CD4-positive, alpha-beta T cell (primary cell): ENCODE measurements around the gene STAMBP. TPM values are rescaled to one million over a fixed set of nuclear protein-coding genes. Genes with fewer than 3 reads are reported as not detected.

Source experiments
- ATAC-seq: fragments of 200-7000 bp; cut with Tn5 transposase; one replicate; pipeline ENCODE4 v1.10.0; 2022; ENCODE audit warnings: mild to moderate bottlenecking; ENCODE audit not compliant: poor library complexity
- CTCF ChIA-PET: fragments of 350-600 bp; sonication (Branson Sonifier 250); formaldehyde crosslinking; loops from one replicate; lab custom pipeline; 2021; ENCODE audit warnings: antibody characterized with exemption, inconsistent platforms; lab: Charles Lee
- POLR2A ChIA-PET: fragments of 350-600 bp; sonication (Branson Sonifier 250); formaldehyde crosslinking; loops from one replicate; lab custom pipeline; 2021; ENCODE audit warnings: antibody characterized with exemption, inconsistent platforms; lab: Charles Lee
- DNase-seq, 14 experiments: peaks; one replicate each; pipeline ENCODE4 v3.0.0-alpha.2; 2013 to 2020; ENCODE audit warnings: mixed read lengths in 2 of 14
- H3K27ac ChIP-seq, 2 donors: one replicate each; pipeline versions ENCODE4 v1.5.1 to v1.7.0; 2013; ENCODE audit warnings: low read length in 2 of 2, low read depth in 1 of 2, mild to moderate bottlenecking in 1 of 2
- H3K27me3 ChIP-seq, 2 experiments: 1 replicate in 1 of 2; 2 replicates in 1 of 2; pipeline versions ENCODE4 v1.6.1 to v1.7.0; 2013; ENCODE audit warnings: low read length in 2 of 2, control low read depth in 1 of 2, mild to moderate bottlenecking in 1 of 2, moderate library complexity in 1 of 2; ENCODE audit not compliant: insufficient read depth in 2 of 2, control insufficient read depth in 1 of 2
- H3K36me3 ChIP-seq: one replicate; pipeline ENCODE4 v1.6.1; 2013; ENCODE audit warnings: low read length, control low read depth; ENCODE audit not compliant: insufficient read depth
- H3K4me1 ChIP-seq: one replicate; pipeline ENCODE4 v1.6.1; 2013; ENCODE audit warnings: low read length, control low read depth; ENCODE audit not compliant: insufficient read depth
- H3K4me3 ChIP-seq: one replicate; pipeline ENCODE4 v1.5.1; 2013; ENCODE audit warnings: mild to moderate bottlenecking, low read length, moderate library complexity
- H3K9me3 ChIP-seq, 2 experiments: 1 replicate in 1 of 2; 2 replicates in 1 of 2; pipeline versions ENCODE4 v1.6.1 to v1.7.0; 2013; ENCODE audit warnings: low read length in 2 of 2, mild to moderate bottlenecking in 2 of 2, control low read depth in 1 of 2, moderate library complexity in 1 of 2; ENCODE audit not compliant: control insufficient read depth in 1 of 2, insufficient read depth in 1 of 2
- H3K27ac Mint-ChIP-seq: one replicate; pipeline ENCODE4 v1.8.0; 2020; ENCODE audit warnings: mixed read lengths
- H3K27me3 Mint-ChIP-seq: one replicate; pipeline ENCODE4 v1.8.0; 2021; ENCODE audit warnings: mixed read lengths
- H3K36me3 Mint-ChIP-seq: one replicate; pipeline ENCODE4 v1.8.0; 2021; ENCODE audit warnings: low read depth, mixed read lengths
- H3K4me1 Mint-ChIP-seq: one replicate; pipeline ENCODE4 v1.8.0; 2021; ENCODE audit warnings: low read depth, mixed read lengths
- H3K4me3 Mint-ChIP-seq: one replicate; pipeline ENCODE4 v1.8.0; 2020; ENCODE audit warnings: mild to moderate bottlenecking, mixed read lengths
- H3K9me3 Mint-ChIP-seq: one replicate; pipeline ENCODE4 v1.8.0; 2020; ENCODE audit warnings: mixed read lengths
- intact Hi-C, 2 experiments: fragments of 100-400 bp; cut with DNase I in 1 of 2; cut with micrococcal nuclease in 1 of 2; formaldehyde crosslinking; loops; one replicate each; pipeline versions ENCODE4 v1.15.1 to v1.9.0; 2023 to 2025; cut with DNase I, micrococcal nuclease
- total RNA-seq, 174 experiments: library from RNA in 2 of 174; stranded (reverse) in 2 of 174; gene quantifications; one replicate each; pipeline ENCODE4 v1.2.3 and lab custom pipeline; 2021 to 2026
- TF ChIP-seq, protein P1 (sequence below): fragments of 200-600 bp; IDR thresholded peaks from one replicate; pipeline ENCODE4 v1.8.0; 2022; ENCODE audit warnings: antibody characterized with exemption, mild to moderate bottlenecking

STAMBP gene
- total RNA-seq, 2 experiments from 2014 or later = 11.3 to 13.8 TPM

DNA sequence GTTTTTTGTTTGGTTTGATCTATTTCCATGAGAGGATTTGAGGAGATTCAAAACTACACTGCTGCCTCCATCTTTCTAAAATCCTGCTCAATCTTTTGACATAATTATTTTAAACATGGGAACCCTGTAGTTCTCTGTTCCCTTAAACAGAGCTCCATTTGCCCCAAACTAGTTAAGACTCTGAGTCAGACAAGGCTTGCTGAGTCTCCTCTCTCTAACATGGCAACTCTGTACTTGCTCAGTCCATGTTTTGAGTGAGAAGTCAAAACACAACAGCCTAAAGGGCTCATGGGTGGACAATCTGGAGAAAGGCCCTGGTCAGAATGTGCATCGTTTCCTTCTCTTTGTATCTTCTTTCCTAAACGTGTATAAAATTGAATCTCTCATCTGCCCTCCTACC, 7.1 kb upstream of the STAMBP start:
- H3K36me3 ChIP-seq = no peaks in the 10 kb centered on the region
- CTCF ChIA-PET = interaction anchor here (1.0 to 2.1 kb wide), 2 partner anchors 299 to 513 kb away, joined by 3 to 6 read pairs; no protein-coding TSS in a partner anchor
- intact Hi-C loops = loop anchor here (2.0 to 10.0 kb wide), 10 partner anchors 45 to 833 kb away; partner anchors contain the start of genes BOLA3 (in 2 of the 2), TET3 (in 2 of the 2), DGUOK (in 1 of the 2) and SEMA4F (in 1 of the 2)
- no peak overlapping the region for H3K4me3 ChIP-seq
- H3K9me3 Mint-ChIP-seq = no peaks in the 10 kb centered on the region
- DNase-seq (no peak), ATAC-seq (no peak)
- peaks cover 0 to under 1% of the 10 kb centered on the region in 2 experiments for H3K27me3 ChIP-seq
- no peak overlapping the region for H3K27ac Mint-ChIP-seq
- no peak overlapping the region for H3K4me3 Mint-ChIP-seq
- POLR2A ChIA-PET = interaction anchor here (0.6 kb wide), 1 partner anchor 384 kb away, joined by 3 read pairs; no protein-coding TSS in a partner anchor
- H3K9me3 ChIP-seq = no peaks in the 10 kb centered on the region
- TF ChIP-seq, protein P1, sequence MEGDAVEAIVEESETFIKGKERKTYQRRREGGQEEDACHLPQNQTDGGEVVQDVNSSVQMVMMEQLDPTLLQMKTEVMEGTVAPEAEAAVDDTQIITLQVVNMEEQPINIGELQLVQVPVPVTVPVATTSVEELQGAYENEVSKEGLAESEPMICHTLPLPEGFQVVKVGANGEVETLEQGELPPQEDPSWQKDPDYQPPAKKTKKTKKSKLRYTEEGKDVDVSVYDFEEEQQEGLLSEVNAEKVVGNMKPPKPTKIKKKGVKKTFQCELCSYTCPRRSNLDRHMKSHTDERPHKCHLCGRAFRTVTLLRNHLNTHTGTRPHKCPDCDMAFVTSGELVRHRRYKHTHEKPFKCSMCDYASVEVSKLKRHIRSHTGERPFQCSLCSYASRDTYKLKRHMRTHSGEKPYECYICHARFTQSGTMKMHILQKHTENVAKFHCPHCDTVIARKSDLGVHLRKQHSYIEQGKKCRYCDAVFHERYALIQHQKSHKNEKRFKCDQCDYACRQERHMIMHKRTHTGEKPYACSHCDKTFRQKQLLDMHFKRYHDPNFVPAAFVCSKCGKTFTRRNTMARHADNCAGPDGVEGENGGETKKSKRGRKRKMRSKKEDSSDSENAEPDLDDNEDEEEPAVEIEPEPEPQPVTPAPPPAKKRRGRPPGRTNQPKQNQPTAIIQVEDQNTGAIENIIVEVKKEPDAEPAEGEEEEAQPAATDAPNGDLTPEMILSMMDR = no peak
- H3K36me3 Mint-ChIP-seq = no peaks in the 10 kb centered on the region
- peaks cover 9% of the 10 kb centered on the region for H3K4me1 Mint-ChIP-seq
- peaks cover 5% of the 10 kb centered on the region for H3K27me3 Mint-ChIP-seq
- no peak overlapping the region for H3K27ac ChIP-seq
- no peaks in the 10 kb centered on the region for H3K4me1 ChIP-seq

DNA sequence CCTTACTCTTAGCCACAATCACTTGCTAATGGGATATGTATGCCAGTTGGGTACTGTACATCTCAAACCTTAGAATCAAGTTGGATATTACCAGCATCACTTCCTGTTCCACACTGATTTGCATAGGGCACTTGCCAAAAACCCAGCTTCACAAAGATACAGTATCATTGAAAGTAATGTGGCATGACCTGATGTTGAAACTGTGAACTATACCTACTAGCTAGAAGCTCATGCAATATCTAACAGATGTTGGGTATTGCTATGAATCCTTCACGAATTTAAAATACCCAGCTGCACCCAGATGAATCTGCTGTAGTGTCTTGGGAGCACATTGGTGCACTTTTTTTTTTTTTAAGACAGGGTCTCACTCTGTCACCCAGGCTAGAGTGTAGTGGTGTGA, 6.5 kb upstream of the STAMBP start:
- no peaks in the 10 kb centered on the region for H3K36me3 ChIP-seq
- POLR2A ChIA-PET = interaction anchor here (0.8 kb wide), 1 partner anchor 356 kb away, joined by 4 read pairs; the partner anchor contains the start of gene MOB1A
- H3K27me3 ChIP-seq = no peaks in the 10 kb centered on the region
- intact Hi-C loops = loop anchor here (10.0 kb wide), 9 partner anchors 103 to 833 kb away; partner anchors contain the start of genes BOLA3 (in 2 of the 2), TET3 (in 2 of the 2), DGUOK (in 1 of the 2) and SEMA4F (in 1 of the 2)
- TF ChIP-seq, protein P1 = no peak
- Mint-ChIP-seq H3K36me3 (no peaks in the 10 kb centered on the region), H3K9me3 (no peaks in the 10 kb centered on the region), H3K4me1 (peaks cover 14% of the 10 kb centered on the region), H3K27ac (no peak overlapping the region), H3K4me3 (no peak overlapping the region), H3K27me3 (peaks cover 5% of the 10 kb centered on the region)
- H3K27ac ChIP-seq = no peak overlapping the region
- DNase-seq (no peak), ATAC-seq (no peak)
- CTCF ChIA-PET = interaction anchor here (1.0 to 2.1 kb wide), 2 partner anchors 298 to 513 kb away, joined by 3 to 6 read pairs; no protein-coding TSS in a partner anchor
- no peaks in the 10 kb centered on the region for H3K9me3 ChIP-seq
- H3K4me1 ChIP-seq = no peaks in the 10 kb centered on the region
- no peak overlapping the region for H3K4me3 ChIP-seq

DNA sequence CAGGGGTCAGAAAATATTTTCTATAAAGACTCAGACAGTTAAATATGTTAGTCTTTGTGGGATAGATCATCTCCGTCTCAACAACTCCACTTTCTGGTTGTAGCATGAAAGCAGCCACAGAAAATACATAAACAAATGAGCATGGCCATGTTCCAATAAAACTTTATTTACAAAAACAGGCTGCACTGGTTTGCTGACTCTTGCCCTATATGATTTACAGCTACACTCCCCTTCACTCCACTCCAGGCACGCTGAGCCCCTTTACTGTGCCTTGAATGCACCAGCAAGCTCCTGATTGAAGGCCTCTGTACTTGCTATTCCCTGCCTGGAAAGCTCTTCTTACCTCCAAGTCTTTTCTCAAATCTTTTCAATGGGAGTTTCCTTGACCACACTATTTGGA, 5.8 kb upstream of the STAMBP start:
- CTCF ChIA-PET = interaction anchor here (1.0 to 2.3 kb wide), 4 partner anchors 297 to 512 kb away, joined by 3 to 16 read pairs (median 4); no protein-coding TSS in a partner anchor
- intact Hi-C loops = loop anchor here (10.0 kb wide), 9 partner anchors 102 to 832 kb away; partner anchors contain the start of genes BOLA3 (in 2 of the 2), TET3 (in 2 of the 2), DGUOK (in 1 of the 2) and SEMA4F (in 1 of the 2)
- no peaks in the 10 kb centered on the region for H3K27me3 ChIP-seq
- H3K27me3 Mint-ChIP-seq = peaks cover 5% of the 10 kb centered on the region
- H3K36me3 Mint-ChIP-seq = no peaks in the 10 kb centered on the region
- TF ChIP-seq, protein P1 = no peak
- no peak overlapping the region for H3K27ac ChIP-seq
- POLR2A ChIA-PET = interaction anchor here (1.7 kb wide), 1 partner anchor 209 kb away, joined by 5 read pairs; no protein-coding TSS in a partner anchor
- H3K9me3 ChIP-seq = no peaks in the 10 kb centered on the region
- no peak overlapping the region for H3K4me3 ChIP-seq
- DNase-seq (no peak), ATAC-seq (no peak)
- H3K4me1 Mint-ChIP-seq = peaks cover 20% of the 10 kb centered on the region
- no peaks in the 10 kb centered on the region for H3K9me3 Mint-ChIP-seq
- no peak overlapping the region for H3K4me3 Mint-ChIP-seq
- H3K4me1 ChIP-seq = peaks cover 4% of the 10 kb centered on the region
- H3K27ac Mint-ChIP-seq = no peak overlapping the region
- no peaks in the 10 kb centered on the region for H3K36me3 ChIP-seq
